ENCODE measurements around the gene ASCL4.
A peak's percentile ranks its signal among the peaks of the same experiment; 100 is the strongest.
"Not testable (repeated sequence)": the region's sequence is repeated elsewhere in the genome, so short reads cannot be mapped to it uniquely, and the experiment has no call there.

ASCL4 gene

GRCh38 chr12:107774349-107775029, at the start of gene ASCL4:
Gene ASCL4 (plus strand): TSS chr12:107774704. CDS start chr12:107775219, 515 bp downstream.
- no peak for DNase-seq (ENCODE audit: low spot score)

GRCh38 chr12:107727327-107727726, 47.2 kb upstream of the ASCL4 start:
- not testable (repeated sequence) for DNase-seq (ENCODE audit: low spot score)

- DNase-seq (ENCODE audit: low spot score), result not testable (repeated sequence)
These were observed 46.8 kb upstream of the ASCL4 start for GRCh38 chr12:107727742-107728141.

GRCh38 chr12:107730618-107731341, 43.7 kb upstream of the ASCL4 start:
- DNase-seq (ENCODE audit: low spot score), result no peak

GRCh38 chr12:107731366-107731765, 43.1 kb upstream of the ASCL4 start:
- DNase-seq (ENCODE audit: low spot score), result no peak

- DNase-seq (ENCODE audit: low spot score), result no peak
These were observed 42.1 kb upstream of the ASCL4 start for GRCh38 chr12:107732365-107732764.

- no peak for DNase-seq (ENCODE audit: low spot score)
These were observed 40.4 kb upstream of the ASCL4 start for GRCh38 chr12:107734139-107734538.

GRCh38 chr12:107735763-107736162, 38.7 kb upstream of the ASCL4 start:
- no peak for DNase-seq (ENCODE audit: low spot score)

GRCh38 chr12:107736914-107737313, 37.6 kb upstream of the ASCL4 start:
- no peak for DNase-seq (ENCODE audit: low spot score)

GRCh38 chr12:107748472-107748871, 26.0 kb upstream of the ASCL4 start:
- no peak for DNase-seq (ENCODE audit: low spot score)

- DNase-seq (ENCODE audit: low spot score), result no peak
These were observed 25.4 kb upstream of the ASCL4 start for GRCh38 chr12:107749083-107749482.

GRCh38 chr12:107759410-107759809, 15.1 kb upstream of the ASCL4 start:
- peak; percentile 56 for DNase-seq (ENCODE audit: low spot score)

- DNase-seq (ENCODE audit: low spot score), result peak; percentile 39
These were observed 14.2 kb upstream of the ASCL4 start for GRCh38 chr12:107760207-107760808.

- DNase-seq (ENCODE audit: low spot score), result peak; percentile 97
These were observed 13.5 kb upstream of the ASCL4 start, which contains the start of gene PRDM4 for GRCh38 chr12:107760809-107761501. Gene PRDM4 (minus strand): TSS chr12:107761137. CDS start chr12:107760515, 622 bp downstream.

GRCh38 chr12:107761502-107761904, 13.0 kb upstream of the ASCL4 start:
- peak; percentile 28 for DNase-seq (ENCODE audit: low spot score)

GRCh38 chr12:107762874-107763273, 11.6 kb upstream of the ASCL4 start:
- DNase-seq (ENCODE audit: low spot score), result no peak

- no peak for DNase-seq (ENCODE audit: low spot score)
These were observed 9.9 kb upstream of the ASCL4 start for GRCh38 chr12:107764626-107765025.

GRCh38 chr12:107765316-107765715, 9.2 kb upstream of the ASCL4 start:
- DNase-seq (ENCODE audit: low spot score), result no peak

GRCh38 chr12:107767466-107767865, 7.0 kb upstream of the ASCL4 start:
- DNase-seq (ENCODE audit: low spot score), result no peak

- no peak for DNase-seq (ENCODE audit: low spot score)
These were observed 703 bp downstream of the ASCL4 start for GRCh38 chr12:107775093-107775721.

GRCh38 chr12:107776171-107776570, 1.7 kb downstream of the ASCL4 start:
- no peak for DNase-seq (ENCODE audit: low spot score)

All from HuH-7 (cell line).